ENCODE data around the gene MAOB. TPM values are rescaled to one million over a fixed set of nuclear protein-coding genes. Genes with fewer than 3 reads are reported as not detected.

MAOB gene
- total RNA-seq, 2 donors from 2014 or later, result 15.6 to 33.5 TPM

GRCh38 chrX:43753637-43754036, 128.6 kb downstream of the MAOB start:
- H3K4me1 ChIP-seq (replicated peaks), result no peaks in the 10 kb centered on the region
- no peak overlapping the region for H3K27ac ChIP-seq
- no peaks in the 10 kb centered on the region for H3K9me3 ChIP-seq
- TF ChIP-seq POLR2A (IDR thresholded peaks at IDR 0.05) (no peak), CTCF (IDR thresholded peaks at IDR 0.05) (no peak), POLR2AphosphoS5 (IDR thresholded peaks at IDR 0.05) (no peak)
- no peaks in the 10 kb centered on the region for H3K27me3 ChIP-seq (replicated peaks; ENCODE audit: insufficient read depth)
- intact Hi-C loops (cut with DNase I), result loop anchor here (5.0 kb wide), 2 partner anchors 96 to 191 kb away; partner anchors contain the start of gene MAOA
- 79% methylated on average over 3 of the region's 3 CpGs for WGBS
- H3K4me3 ChIP-seq, result no peak overlapping the region
- H3K36me3 ChIP-seq, result no peaks in the 10 kb centered on the region
- no peak for DNase-seq (ENCODE audit: low spot score)

- DNase-seq (ENCODE audit: low spot score), result peak; percentile 54
- Histone ChIP-seq H3K9me3 (no peaks in the 10 kb centered on the region), H3K27ac (no peak overlapping the region), H3K4me1 (replicated peaks) (no peaks in the 10 kb centered on the region), H3K4me3 (no peak overlapping the region), H3K36me3 (no peaks in the 10 kb centered on the region), H3K27me3 (replicated peaks; ENCODE audit: insufficient read depth) (no peaks in the 10 kb centered on the region)
- WGBS, result 2% methylated on average over 6 of the region's 6 CpGs
- intact Hi-C loops (cut with DNase I), result loop anchor here (5.0 kb wide), 2 partner anchors 93 to 188 kb away; partner anchors contain the start of gene MAOA
- peak in 3 of 4 experiments; percentile 52 to 66 (median 62) for TF ChIP-seq CTCF (IDR thresholded peaks at IDR 0.05)
- TF ChIP-seq POLR2AphosphoS5 (IDR thresholded peaks at IDR 0.05), result peak; percentile 54
- no peak for TF ChIP-seq POLR2A (IDR thresholded peaks at IDR 0.05)
Observed at GRCh38 chrX:43750248-43750676, 132.0 kb downstream of the MAOB start.

- H3K4me1 ChIP-seq (replicated peaks), result no peaks in the 10 kb centered on the region
- no peaks in the 10 kb centered on the region for H3K9me3 ChIP-seq
- H3K27me3 ChIP-seq (replicated peaks; ENCODE audit: insufficient read depth), result no peaks in the 10 kb centered on the region
- no peak overlapping the region for H3K4me3 ChIP-seq
- H3K27ac ChIP-seq, result no peak overlapping the region
- 94% methylated on average over 2 of the region's 2 CpGs for WGBS
- no peaks in the 10 kb centered on the region for H3K36me3 ChIP-seq
- no peak for DNase-seq (ENCODE audit: low spot score)
- no peak for TF ChIP-seq CTCF (IDR thresholded peaks at IDR 0.05)
- TF ChIP-seq POLR2A (IDR thresholded peaks at IDR 0.05), result no peak
- no peak for TF ChIP-seq POLR2AphosphoS5 (IDR thresholded peaks at IDR 0.05)
- intact Hi-C loops (cut with DNase I), result no loop called here
Observed at GRCh38 chrX:43747476-43747875, 134.8 kb downstream of the MAOB start.

GRCh38 chrX:43745938-43746721, 136.1 kb downstream of the MAOB start:
- Histone ChIP-seq H3K9me3 (no peaks in the 10 kb centered on the region), H3K27me3 (replicated peaks; ENCODE audit: insufficient read depth) (no peaks in the 10 kb centered on the region), H3K27ac (no peak overlapping the region), H3K4me3 (no peak overlapping the region), H3K4me1 (replicated peaks) (no peaks in the 10 kb centered on the region), H3K36me3 (no peaks in the 10 kb centered on the region)
- no peak for DNase-seq (ENCODE audit: low spot score)
- intact Hi-C loops (cut with DNase I), result no loop called here
- no peak for TF ChIP-seq CTCF (IDR thresholded peaks at IDR 0.05)
- no peak for TF ChIP-seq POLR2A (IDR thresholded peaks at IDR 0.05)
- no peak for TF ChIP-seq POLR2AphosphoS5 (IDR thresholded peaks at IDR 0.05)
- WGBS, result 59% methylated on average over 6 of the region's 6 CpGs

GRCh38 chrX:43744284-43744683, 138.0 kb downstream of the MAOB start:
- DNase-seq (ENCODE audit: low spot score), result no peak
- no peaks in the 10 kb centered on the region for H3K36me3 ChIP-seq
- H3K27ac ChIP-seq, result no peak overlapping the region
- no peak overlapping the region for H3K4me3 ChIP-seq
- TF ChIP-seq POLR2AphosphoS5 (IDR thresholded peaks at IDR 0.05) (no peak), CTCF (IDR thresholded peaks at IDR 0.05) (no peak), POLR2A (IDR thresholded peaks at IDR 0.05) (no peak)
- no peaks in the 10 kb centered on the region for H3K27me3 ChIP-seq (replicated peaks; ENCODE audit: insufficient read depth)
- intact Hi-C loops (cut with DNase I), result no loop called here
- WGBS, result 80% methylated on average over 3 of the region's 3 CpGs
- no peaks in the 10 kb centered on the region for H3K4me1 ChIP-seq (replicated peaks)
- no peaks in the 10 kb centered on the region for H3K9me3 ChIP-seq
